IPS-20b (cell line): ENCODE measurements around the gene SNAPC4.

ENCODE experiments used
- H3K27ac ChIP-seq: one replicate; pipeline ENCODE4 v1.5.1; 2013; ENCODE audit warnings: low read length
- H3K27me3 ChIP-seq: 2 replicates; pipeline ENCODE4 v1.6.1; 2013; ENCODE audit warnings: mild to moderate bottlenecking, low read length, inconsistent platforms; ENCODE audit not compliant: insufficient read depth
- H3K36me3 ChIP-seq: 2 replicates; pipeline ENCODE4 v1.6.1; 2013; ENCODE audit warnings: low read depth, mild to moderate bottlenecking, inconsistent platforms, low read length, moderate library complexity; ENCODE audit not compliant: insufficient read depth
- H3K4me1 ChIP-seq: 2 replicates; pipeline ENCODE4 v1.6.1; 2013; ENCODE audit warnings: mild to moderate bottlenecking, control low read depth, inconsistent platforms, low read length, moderate library complexity; ENCODE audit not compliant: insufficient read depth
- H3K4me3 ChIP-seq: 2 replicates; pipeline ENCODE4 v1.5.1; 2013; ENCODE audit warnings: mild to moderate bottlenecking, low read length, inconsistent platforms
- H3K9ac ChIP-seq: 2 replicates; pipeline ENCODE4 v1.6.1; 2013; ENCODE audit warnings: low read depth, mild to moderate bottlenecking, inconsistent platforms, low read length, moderate library complexity
- H3K9me3 ChIP-seq: 2 replicates; pipeline ENCODE4 v1.6.1; 2013; ENCODE audit warnings: mild to moderate bottlenecking, low read depth, low read length, inconsistent platforms; ENCODE audit not compliant: insufficient read depth

Gene SNAPC4

DNA sequence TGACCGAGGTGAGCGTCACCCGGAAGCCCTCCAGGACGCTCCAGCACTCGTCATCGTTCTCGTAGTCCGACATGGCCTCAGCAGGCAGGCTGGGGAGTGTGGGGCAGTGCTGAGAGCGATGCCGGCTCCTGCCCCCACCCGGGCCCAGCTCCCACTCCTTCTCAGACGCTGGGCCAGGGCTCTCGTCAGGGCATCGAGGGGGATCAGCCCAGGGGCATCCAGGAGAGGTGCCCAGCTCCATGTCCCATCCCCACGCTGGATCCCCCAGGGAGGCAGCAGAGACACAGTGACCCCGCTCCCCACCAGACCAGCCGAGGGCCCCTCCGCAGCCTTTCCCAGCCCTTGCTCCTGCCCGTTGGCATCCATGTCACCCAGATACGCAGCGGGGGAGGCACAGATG lies 28.0 kb downstream of the SNAPC4 start:
- H3K4me1 ChIP-seq = no peaks in the 10 kb centered on the region
- H3K27ac ChIP-seq = no peak overlapping the region
- H3K9ac ChIP-seq = no peak overlapping the region
- 0 out of 2 replicates have a peak, but pooled peaks cover 11% of the 10 kb centered on the region for H3K36me3 ChIP-seq
- no peaks in the 10 kb centered on the region for H3K9me3 ChIP-seq
- no peaks in the 10 kb centered on the region for H3K27me3 ChIP-seq
- H3K4me3 ChIP-seq = no peak overlapping the region

DNA sequence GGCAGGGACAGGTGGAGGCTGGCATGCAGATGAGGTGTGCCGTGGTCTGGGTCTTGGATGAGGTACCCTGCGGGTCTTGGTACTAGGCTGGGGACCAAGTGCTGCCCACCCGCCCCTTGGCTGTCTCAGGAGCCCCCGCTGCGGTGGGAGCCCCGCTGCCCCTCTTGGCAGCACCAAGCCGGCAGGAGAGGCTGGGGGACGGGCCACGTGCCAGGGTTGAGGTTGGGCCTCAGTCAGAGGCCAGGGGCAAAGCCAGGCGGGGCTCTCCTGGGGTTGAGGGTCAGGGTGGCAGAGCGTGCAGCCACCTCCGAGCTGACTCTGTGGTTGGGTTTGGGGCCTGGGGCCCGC lies 28.5 kb downstream of the SNAPC4 start:
- no peaks in the 10 kb centered on the region for H3K4me1 ChIP-seq
- no peaks in the 10 kb centered on the region for H3K9me3 ChIP-seq
- 0 out of 2 replicates have a peak, but pooled peaks cover 11% of the 10 kb centered on the region for H3K36me3 ChIP-seq
- H3K27me3 ChIP-seq = no peaks in the 10 kb centered on the region
- no peak overlapping the region for H3K4me3 ChIP-seq
- H3K27ac ChIP-seq = no peak overlapping the region
- H3K9ac ChIP-seq = no peak overlapping the region

GRCh38 chr9:136370687-136371532 lies 29.1 kb downstream of the SNAPC4 start:
- Histone ChIP-seq H3K9ac (no peak overlapping the region), H3K36me3 (0 out of 2 replicates have a peak, but pooled peaks cover 6% of the 10 kb centered on the region), H3K4me3 (no peak overlapping the region), H3K27me3 (no peaks in the 10 kb centered on the region), H3K4me1 (no peaks in the 10 kb centered on the region), H3K9me3 (no peaks in the 10 kb centered on the region), H3K27ac (no peak overlapping the region)

DNA sequence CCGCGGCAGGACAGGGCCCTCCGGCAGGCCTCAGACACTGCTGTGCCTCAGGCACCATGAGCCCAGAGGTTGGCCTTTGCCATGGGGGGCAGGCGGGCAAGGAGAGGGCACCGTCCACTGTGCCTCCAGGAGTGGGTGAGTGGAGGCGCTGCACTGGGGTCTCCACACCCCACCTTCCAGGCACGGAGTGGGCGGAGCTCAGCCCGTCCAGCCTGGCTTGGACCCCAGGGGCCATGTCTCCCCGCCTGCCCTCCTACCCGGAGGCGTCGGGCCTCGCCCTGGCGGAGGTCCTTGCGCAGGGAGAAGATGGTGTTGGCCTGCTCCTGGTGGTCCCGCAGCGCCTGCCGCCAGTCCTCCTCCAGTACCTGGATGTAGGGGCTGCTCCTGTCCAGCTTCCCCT lies 29.9 kb downstream of the SNAPC4 start:
- H3K27ac ChIP-seq = no peak overlapping the region
- no peak overlapping the region for H3K9ac ChIP-seq
- no peak overlapping the region for H3K4me3 ChIP-seq
- H3K4me1 ChIP-seq = no peaks in the 10 kb centered on the region
- no peaks in the 10 kb centered on the region for H3K27me3 ChIP-seq
- H3K9me3 ChIP-seq = no peaks in the 10 kb centered on the region
- H3K36me3 ChIP-seq = no peaks in the 10 kb centered on the region

DNA sequence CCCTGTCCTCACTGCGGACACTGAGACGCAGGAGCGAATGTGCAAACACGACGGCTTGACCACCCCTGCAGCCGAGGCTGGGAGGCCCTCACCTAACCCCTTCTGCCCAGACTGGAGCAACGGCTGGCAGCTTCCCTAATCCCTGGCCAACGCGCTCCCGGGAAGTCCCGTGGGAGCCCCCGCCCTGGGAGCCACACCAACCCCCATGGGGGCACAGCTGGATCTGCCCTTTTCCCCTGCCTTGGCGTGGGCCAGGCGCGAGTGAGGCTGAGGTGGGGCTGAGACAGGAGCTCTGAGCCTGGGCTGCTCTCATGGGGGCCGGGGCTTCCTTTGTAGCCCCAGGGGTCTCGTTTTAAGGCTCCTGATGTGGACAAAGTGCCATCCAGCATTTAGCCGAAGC lies 31.8 kb downstream of the SNAPC4 start:
- Histone ChIP-seq H3K9ac (no peak overlapping the region), H3K4me3 (no peak overlapping the region), H3K27ac (no peak overlapping the region), H3K4me1 (no peaks in the 10 kb centered on the region), H3K9me3 (no peaks in the 10 kb centered on the region), H3K36me3 (no peaks in the 10 kb centered on the region), H3K27me3 (no peaks in the 10 kb centered on the region)

DNA sequence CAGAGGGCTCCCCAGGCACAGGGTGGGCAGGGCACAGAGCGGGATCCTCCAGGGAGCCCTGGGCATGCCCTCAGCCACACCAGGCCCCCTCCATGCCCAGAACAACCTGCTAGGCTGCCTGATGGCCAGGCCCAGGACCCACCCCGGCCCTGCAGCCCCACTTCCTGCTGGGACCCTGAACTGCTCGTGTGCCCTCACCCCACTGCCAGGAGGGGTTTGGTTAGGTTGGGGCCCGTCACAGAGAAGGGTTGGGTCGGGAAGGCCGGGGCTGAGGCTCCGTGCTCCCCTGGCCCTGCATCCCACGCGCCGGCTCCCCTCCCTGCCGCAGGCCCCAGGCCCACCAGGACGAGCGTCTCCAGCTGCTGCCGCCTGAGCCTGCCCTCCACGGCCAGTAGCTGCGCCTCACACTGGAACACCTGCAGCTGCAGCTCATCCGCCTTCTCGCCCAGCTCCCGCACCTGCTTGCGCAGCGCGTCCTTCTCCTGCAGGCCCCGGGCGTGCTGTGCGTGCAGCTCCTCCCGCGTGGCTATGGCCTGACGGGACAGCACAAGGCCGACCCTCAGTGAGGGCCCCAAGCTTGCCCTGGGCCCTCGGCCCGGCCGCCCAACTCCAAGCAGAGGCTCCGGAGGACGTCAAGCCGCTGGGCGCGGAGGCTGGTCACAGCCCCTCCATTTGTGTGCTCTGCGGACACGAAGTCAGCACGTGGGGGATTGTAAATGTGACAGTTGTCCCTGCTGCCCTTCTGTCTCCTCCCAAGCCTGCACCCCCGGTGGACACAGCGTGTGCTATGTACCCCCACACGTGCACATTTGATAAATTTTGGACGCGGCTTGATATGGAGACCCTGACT lies 32.4 kb downstream of the SNAPC4 start:
- no peaks in the 10 kb centered on the region for H3K36me3 ChIP-seq
- no peaks in the 10 kb centered on the region for H3K9me3 ChIP-seq
- H3K9ac ChIP-seq = no peak overlapping the region
- no peak overlapping the region for H3K27ac ChIP-seq
- no peaks in the 10 kb centered on the region for H3K4me1 ChIP-seq
- H3K4me3 ChIP-seq = no peak overlapping the region
- no peaks in the 10 kb centered on the region for H3K27me3 ChIP-seq

- Histone ChIP-seq H3K36me3 (no peaks in the 10 kb centered on the region), H3K9me3 (no peaks in the 10 kb centered on the region), H3K27me3 (no peaks in the 10 kb centered on the region), H3K4me1 (no peaks in the 10 kb centered on the region), H3K4me3 (no peak overlapping the region), H3K27ac (no peak overlapping the region), H3K9ac (no peak overlapping the region)
Observed at GRCh38 chr9:136366826-136367225, 33.1 kb downstream of the SNAPC4 start.

- Histone ChIP-seq H3K4me3 (no peak overlapping the region), H3K9ac (no peak overlapping the region), H3K27ac (no peak overlapping the region), H3K36me3 (peaks cover 6% of the 10 kb centered on the region; the same call in 1 of the 2 replicates), H3K4me1 (no peaks in the 10 kb centered on the region), H3K9me3 (no peaks in the 10 kb centered on the region), H3K27me3 (no peaks in the 10 kb centered on the region)
Observed at GRCh38 chr9:136365775-136366222, 34.2 kb downstream of the SNAPC4 start.

DNA sequence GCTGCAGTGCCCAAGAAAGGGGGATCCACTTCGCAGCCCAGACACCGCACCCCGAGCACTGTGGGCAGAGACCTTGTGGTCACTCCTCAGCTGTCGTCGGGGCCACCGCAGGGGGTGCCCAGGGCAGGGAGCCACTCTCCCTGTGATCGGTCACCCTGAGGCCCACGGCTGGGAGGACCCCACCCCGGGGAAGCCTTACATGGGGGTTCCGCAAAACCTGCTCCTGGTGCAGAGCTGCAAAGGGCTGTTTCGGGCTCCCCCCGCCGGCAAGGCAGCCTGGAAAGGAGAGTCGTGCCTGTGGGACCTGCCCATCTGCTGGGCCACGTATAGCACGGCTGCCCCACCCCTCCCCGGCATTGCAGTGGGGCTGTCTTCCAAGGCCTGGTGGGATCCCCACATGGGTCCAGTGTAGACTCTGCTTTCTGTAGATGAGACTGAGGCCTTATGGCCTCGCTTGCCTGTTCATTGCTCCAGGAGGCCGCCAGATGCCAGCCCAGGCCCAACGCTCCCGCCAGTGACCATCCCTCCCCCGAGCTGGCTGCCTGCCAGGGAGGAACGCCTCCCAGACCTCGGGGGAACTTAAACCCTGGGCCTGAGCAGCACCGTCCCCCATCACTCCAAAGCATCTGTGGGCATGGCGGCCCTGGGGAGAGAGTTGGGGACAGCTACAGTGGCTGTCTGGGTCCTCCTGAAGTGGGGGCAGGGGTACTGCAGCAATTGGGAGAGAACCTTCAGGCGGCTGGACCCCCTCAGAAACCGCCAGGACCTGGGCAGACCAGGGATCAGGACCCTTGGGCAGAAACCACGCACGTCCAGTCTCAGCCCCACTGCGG lies 34.8 kb downstream of the SNAPC4 start:
- Histone ChIP-seq H3K9me3 (no peaks in the 10 kb centered on the region), H3K36me3 (peaks cover 6% of the 10 kb centered on the region; the same call in 1 of the 2 replicates)

GRCh38 chr9:136363949-136364748 lies 35.8 kb downstream of the SNAPC4 start:
- Histone ChIP-seq H3K4me1 (no peaks in the 10 kb centered on the region), H3K4me3 (no peak overlapping the region; the same call in 1 of the 2 replicates), H3K27ac (no peak overlapping the region), H3K36me3 (peaks cover 6% of the 10 kb centered on the region; the same call in 1 of the 2 replicates), H3K9me3 (no peaks in the 10 kb centered on the region), H3K9ac (no peak overlapping the region), H3K27me3 (no peaks in the 10 kb centered on the region)

More for the DNA sequence above, 34.8 kb downstream of the SNAPC4 start:
- no peaks in the 10 kb centered on the region for H3K4me1 ChIP-seq
- no peak overlapping the region for H3K27ac ChIP-seq
- H3K27me3 ChIP-seq = no peaks in the 10 kb centered on the region
- H3K9ac ChIP-seq = no peak overlapping the region
- no peak overlapping the region for H3K4me3 ChIP-seq
